NCI-H2081 (cell line): ENCODE measurements around the gene SPATS2.

ENCODE experiments used
- DNase-seq, 2 experiments: peaks; one replicate each; lab custom pipeline; 2025; lab: John Stamatoyannopoulos, UW

Gene SPATS2

GRCh38 chr12:49556391-49557186, 189.3 kb downstream of the SPATS2 start:
- no peak for DNase-seq

GRCh38 chr12:49557187-49557916, 190.1 kb downstream of the SPATS2 start:
- DNase-seq = no peak

- DNase-seq = no peak
These were observed 190.6 kb downstream of the SPATS2 start for GRCh38 chr12:49557917-49558215.

GRCh38 chr12:49558526-49558925, 191.3 kb downstream of the SPATS2 start:
- no peak for DNase-seq

GRCh38 chr12:49559011-49559675, 191.9 kb downstream of the SPATS2 start:
- DNase-seq = no peak

- no peak for DNase-seq
These were observed 193.4 kb downstream of the SPATS2 start for GRCh38 chr12:49560695-49561094.

- no peak for DNase-seq
These were observed 195.0 kb downstream of the SPATS2 start for GRCh38 chr12:49562233-49562632.

GRCh38 chr12:49562831-49563230, 195.6 kb downstream of the SPATS2 start:
- no peak for DNase-seq

GRCh38 chr12:49563951-49564685, 196.9 kb downstream of the SPATS2 start:
- DNase-seq = no peak

GRCh38 chr12:49564686-49565405, 197.6 kb downstream of the SPATS2 start:
- DNase-seq = no peak

GRCh38 chr12:49565406-49566265, 198.4 kb downstream of the SPATS2 start:
- DNase-seq = no peak

GRCh38 chr12:49566361-49566760, 199.1 kb downstream of the SPATS2 start:
- DNase-seq = no peak

GRCh38 chr12:49567302-49567610, 200.0 kb downstream of the SPATS2 start:
- DNase-seq = no peak

- DNase-seq = peak; percentile 88 to 91
These were observed 200.6 kb downstream of the SPATS2 start, which contains the start of gene MCRS1 for GRCh38 chr12:49567611-49568441. MCRS1 (minus strand) TSS chr12:49568142; CDS start chr12:49566731, 1,411 bp downstream.

- DNase-seq = no peak
These were observed 201.3 kb downstream of the SPATS2 start for GRCh38 chr12:49568442-49569162.
